BLaER1 treated with 17β-estradiol and CSF1 and Interleukin-3, amounts not matched to agents 10 nM and 100 nM (cell line): ENCODE measurements around the gene DOK3.
A peak's percentile ranks its signal among the peaks of the same experiment; 100 is the strongest.

ENCODE experiments used
- H3K27ac ChIP-seq, 11 experiments: shearing (Covaris generic); formaldehyde crosslinking; 2 replicates each; pipeline ENCODE4 v1.8.1; 2022
- H3K27me3 ChIP-seq, 11 experiments: shearing (Covaris generic); formaldehyde crosslinking; 2 replicates each; pipeline ENCODE4 v1.8.1; 2022
- H3K36me3 ChIP-seq, 11 experiments: shearing (Covaris generic); formaldehyde crosslinking; 2 replicates each; pipeline ENCODE4 v1.8.1; 2022
- H3K4me1 ChIP-seq, 10 experiments: shearing (Covaris generic); formaldehyde crosslinking; 2 replicates each; pipeline ENCODE4 v1.8.1; 2022
- H3K4me2 ChIP-seq, 11 experiments: shearing (Covaris generic); formaldehyde crosslinking; 2 replicates each; pipeline ENCODE4 v1.8.1; 2022
- H3K4me3 ChIP-seq, 10 experiments: shearing (Covaris generic); formaldehyde crosslinking; 2 replicates each; pipeline ENCODE4 v1.8.1; 2022
- H3K9ac ChIP-seq, 11 experiments: shearing (Covaris generic); formaldehyde crosslinking; 2 replicates each; pipeline ENCODE4 v1.8.1; 2022
- H3K9me3 ChIP-seq, 11 experiments: shearing (Covaris generic); formaldehyde crosslinking; replicated peaks in 1 of 11; 2 replicates each; pipeline ENCODE4 v1.8.1; 2022
- H4K20me1 ChIP-seq, 11 experiments: shearing (Covaris generic); formaldehyde crosslinking; 2 replicates each; pipeline ENCODE4 v1.8.1; 2022
- Cebpa-rat ChIP-seq, 11 experiments: shearing (Covaris generic); IDR thresholded peaks; 2 replicates each; pipeline ENCODE4 v1.8.1; 2022

The DOK3 gene

GRCh38 chr5:177529247-177530203, 19.9 kb upstream of the DOK3 start:
- Histone ChIP-seq H3K27ac (no peak overlapping the region), H3K27me3 (no peaks in the 10 kb centered on the region), H3K9ac (peak overlapping the region in 2 of 11 experiments; percentile 4 to 35; a peak in 1 of 22 replicates), H3K36me3 (peaks cover 94 to 100% (median 98%) of the 10 kb centered on the region in 11 experiments), H3K4me3 (no peak overlapping the region), H3K9me3 (no peaks in the 10 kb centered on the region), H3K4me2 (no peak overlapping the region), H3K4me1 (no peaks in the 10 kb centered on the region), H4K20me1 (peaks cover 27 to 98% (median 71%) of the 10 kb centered on the region in 11 experiments; a peak in 20 of 22 replicates)
- TF ChIP-seq Cebpa-rat (IDR thresholded peaks at IDR 0.05): no peak

GRCh38 chr5:177528631-177529030, 19.0 kb upstream of the DOK3 start:
- no peak overlapping the region for H3K9ac ChIP-seq
- TF ChIP-seq Cebpa-rat (IDR thresholded peaks at IDR 0.05): no peak
- H3K27me3 ChIP-seq: no peaks in the 10 kb centered on the region
- H3K9me3 ChIP-seq: no peaks in the 10 kb centered on the region
- no peak overlapping the region for H3K4me3 ChIP-seq
- H3K4me2 ChIP-seq: no peak overlapping the region
- H3K4me1 ChIP-seq: no peaks in the 10 kb centered on the region
- H3K27ac ChIP-seq: no peak overlapping the region
- H4K20me1 ChIP-seq: peaks cover 30 to 98% (median 63%) of the 10 kb centered on the region in 11 experiments; a peak in 19 of 22 replicates
- peaks cover 94 to 100% (median 98%) of the 10 kb centered on the region in 11 experiments for H3K36me3 ChIP-seq

- H3K36me3 ChIP-seq: peaks cover 94 to 100% (median 100%) of the 10 kb centered on the region in 11 experiments
- H4K20me1 ChIP-seq: peaks cover 26 to 93% (median 54%) of the 10 kb centered on the region in 11 experiments; a peak in 19 of 22 replicates
- no peaks in the 10 kb centered on the region for H3K27me3 ChIP-seq
- peaks cover 0 to 5% (median 0%) of the 10 kb centered on the region in 10 experiments; a peak in 8 of 20 replicates for H3K4me1 ChIP-seq
- H3K4me3 ChIP-seq: no peak overlapping the region
- H3K27ac ChIP-seq: no peak overlapping the region
- H3K9ac ChIP-seq: no peak overlapping the region
- no peaks in the 10 kb centered on the region for H3K9me3 ChIP-seq
- TF ChIP-seq Cebpa-rat (IDR thresholded peaks at IDR 0.05): no peak
- H3K4me2 ChIP-seq: no peak overlapping the region
These were observed 18.0 kb upstream of the DOK3 start for GRCh38 chr5:177527595-177527994.

- Histone ChIP-seq H3K4me2 (no peak overlapping the region), H4K20me1 (peaks cover 22 to 86% (median 46%) of the 10 kb centered on the region in 11 experiments; a peak in 16 of 22 replicates), H3K27ac (no peak overlapping the region), H3K9ac (no peak overlapping the region), H3K36me3 (peaks cover 93 to 100% (median 99%) of the 10 kb centered on the region in 11 experiments), H3K27me3 (no peaks in the 10 kb centered on the region), H3K4me1 (peaks cover 5 to 14% (median 7%) of the 10 kb centered on the region in 10 experiments), H3K4me3 (no peak overlapping the region), H3K9me3 (no peaks in the 10 kb centered on the region)
- no peak for TF ChIP-seq Cebpa-rat (IDR thresholded peaks at IDR 0.05)
These were observed 17.2 kb upstream of the DOK3 start for GRCh38 chr5:177526791-177527190.

- H3K27me3 ChIP-seq: no peaks in the 10 kb centered on the region
- H4K20me1 ChIP-seq: peaks cover 26 to 86% (median 44%) of the 10 kb centered on the region in 11 experiments; a peak in 15 of 22 replicates
- TF ChIP-seq Cebpa-rat (IDR thresholded peaks at IDR 0.05): no peak
- peaks cover 93 to 100% (median 99%) of the 10 kb centered on the region in 11 experiments for H3K36me3 ChIP-seq
- H3K9ac ChIP-seq: no peak overlapping the region
- no peak overlapping the region for H3K27ac ChIP-seq
- no peak overlapping the region for H3K4me2 ChIP-seq
- no peaks in the 10 kb centered on the region for H3K9me3 ChIP-seq
- peaks cover 11 to 20% (median 13%) of the 10 kb centered on the region in 10 experiments for H3K4me1 ChIP-seq
- H3K4me3 ChIP-seq: no peak overlapping the region
These were observed 16.6 kb upstream of the DOK3 start for GRCh38 chr5:177526191-177526590.

- Histone ChIP-seq H3K9me3 (no peaks in the 10 kb centered on the region), H3K4me3 (no peak overlapping the region), H3K36me3 (peaks cover 89 to 99% (median 98%) of the 10 kb centered on the region in 11 experiments), H3K9ac (0 out of 22 replicates have a peak overlapping the region, but pooled peaks of 1 of the 11 experiments have one; percentile 26), H3K4me1 (peaks cover 17 to 30% (median 24%) of the 10 kb centered on the region in 10 experiments), H4K20me1 (peaks cover 24 to 86% (median 42%) of the 10 kb centered on the region in 11 experiments; a peak in 14 of 22 replicates), H3K4me2 (no peak overlapping the region), H3K27me3 (no peaks in the 10 kb centered on the region), H3K27ac (peak overlapping the region in 1 of 11 experiments; percentile 44; a peak in 2 of 22 replicates)
- no peak for TF ChIP-seq Cebpa-rat (IDR thresholded peaks at IDR 0.05)
These were observed 15.5 kb upstream of the DOK3 start for GRCh38 chr5:177524941-177525655.

- Histone ChIP-seq H3K9ac (no peak overlapping the region), H3K9me3 (no peaks in the 10 kb centered on the region), H3K36me3 (peaks cover 90 to 99% (median 98%) of the 10 kb centered on the region in 11 experiments), H3K4me2 (no peak overlapping the region), H3K4me3 (no peak overlapping the region), H3K4me1 (peaks cover 19 to 36% (median 30%) of the 10 kb centered on the region in 10 experiments), H3K27ac (peak overlapping the region in 1 of 11 experiments; percentile 44; a peak in 4 of 22 replicates), H4K20me1 (peaks cover 19 to 85% (median 36%) of the 10 kb centered on the region in 11 experiments; a peak in 13 of 22 replicates), H3K27me3 (no peaks in the 10 kb centered on the region)
- no peak for TF ChIP-seq Cebpa-rat (IDR thresholded peaks at IDR 0.05)
These were observed 14.9 kb upstream of the DOK3 start for GRCh38 chr5:177524539-177524900.

GRCh38 chr5:177523711-177524538, 14.3 kb upstream of the DOK3 start:
- Histone ChIP-seq H4K20me1 (peaks cover 13 to 79% (median 32%) of the 10 kb centered on the region in 11 experiments; a peak in 13 of 22 replicates), H3K9ac (no peak overlapping the region), H3K27me3 (no peaks in the 10 kb centered on the region), H3K4me1 (peaks cover 25 to 42% (median 36%) of the 10 kb centered on the region in 10 experiments), H3K36me3 (peaks cover 90 to 99% (median 98%) of the 10 kb centered on the region in 11 experiments), H3K27ac (peak overlapping the region in 1 of 11 experiments; percentile 44; a peak in 4 of 22 replicates), H3K4me3 (no peak overlapping the region), H3K4me2 (no peak overlapping the region), H3K9me3 (no peaks in the 10 kb centered on the region)
- no peak for TF ChIP-seq Cebpa-rat (IDR thresholded peaks at IDR 0.05)
